Measurements from ENCODE around the gene IMPA2. TPM values are rescaled to one million over a fixed set of nuclear protein-coding genes. Genes with fewer than 3 reads are reported as not detected.

IMPA2 gene
- total RNA-seq, 4 donors from 2014 or later, result 112 to 385 (median 215) TPM

DNA sequence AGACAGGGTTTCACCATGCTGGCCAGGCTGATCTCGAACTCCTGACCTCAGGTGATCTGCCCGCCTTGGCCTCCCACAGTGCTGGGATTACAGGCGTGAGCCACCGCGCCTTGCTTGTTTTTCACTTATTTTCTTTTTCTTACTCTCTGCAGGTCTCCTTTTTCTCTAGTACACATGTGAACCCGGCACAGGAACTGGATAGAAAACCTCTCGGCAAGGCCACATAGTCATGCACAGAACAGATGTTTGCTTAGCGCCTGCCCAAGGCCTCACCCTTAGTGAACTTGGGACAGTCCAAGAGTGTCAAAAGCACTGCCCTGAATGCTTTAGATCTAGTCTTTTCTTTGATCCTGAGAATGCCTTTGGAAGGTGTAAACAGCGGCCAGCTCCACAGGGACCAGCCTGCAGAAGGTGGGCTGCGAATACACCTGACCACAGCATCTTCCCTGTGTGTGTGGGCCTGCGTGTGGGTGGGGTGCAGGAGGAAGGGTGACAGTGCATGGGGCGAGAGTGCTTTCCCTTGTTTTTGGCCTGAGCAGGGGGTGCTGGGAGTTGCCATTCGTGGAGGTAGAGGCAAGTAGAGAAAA, 27.0 kb downstream of the IMPA2 start:
- TF ChIP-seq POLR2A (IDR thresholded peaks at IDR 0.05) (no peak), POLR2AphosphoS5 (IDR thresholded peaks at IDR 0.05) (no peak), CTCF (IDR thresholded peaks at IDR 0.05) (no peak), EP300 (IDR thresholded peaks at IDR 0.05) (no peak)
- Histone ChIP-seq H3K36me3 (peaks cover 0 to 96% of the 10 kb centered on the region in 2 donors), H3K4me1 (peaks cover 0 to 10% (median 0%) of the 10 kb centered on the region in 3 donors), H3K4me3 (no peak overlapping the region), H3K27ac (no peak overlapping the region), H3K9me3 (no peaks in the 10 kb centered on the region), H3K27me3 (no peaks in the 10 kb centered on the region)
- ATAC-seq, result no peak
- WGBS, 2 donors (ENCODE audit: low coverage in 1 of 2), result 94% methylated on average over 13 of the region's 13 CpGs; no CpG with 5 or more reads in 1 of the 2 donors

- ATAC-seq, result no peak
- Histone ChIP-seq H3K9me3 (no peaks in the 10 kb centered on the region), H3K4me3 (no peak overlapping the region), H3K4me1 (peaks cover 0 to 17% (median 2%) of the 10 kb centered on the region in 3 donors), H3K27me3 (no peaks in the 10 kb centered on the region), H3K27ac (no peak overlapping the region), H3K36me3 (peaks cover 0 to 98% of the 10 kb centered on the region in 2 donors)
- TF ChIP-seq POLR2AphosphoS5 (IDR thresholded peaks at IDR 0.05) (no peak), CTCF (IDR thresholded peaks at IDR 0.05) (no peak), EP300 (IDR thresholded peaks at IDR 0.05) (no peak), POLR2A (IDR thresholded peaks at IDR 0.05) (no peak)
- 58 to 74% methylated on average over 4 of the region's 6 CpGs for WGBS, 2 donors (ENCODE audit: low coverage in 1 of 2)
These were observed 27.7 kb downstream of the IMPA2 start for GRCh38 chr18:12008842-12009580.

GRCh38 chr18:12009581-12010140, 28.4 kb downstream of the IMPA2 start:
- H3K27me3 ChIP-seq, result no peaks in the 10 kb centered on the region
- WGBS, 2 donors (ENCODE audit: low coverage in 1 of 2), result 82 to 92% methylated on average over 3 to 12 of the region's 12 CpGs
- H3K36me3 ChIP-seq, result peaks cover 0 to 98% of the 10 kb centered on the region in 2 donors

DNA sequence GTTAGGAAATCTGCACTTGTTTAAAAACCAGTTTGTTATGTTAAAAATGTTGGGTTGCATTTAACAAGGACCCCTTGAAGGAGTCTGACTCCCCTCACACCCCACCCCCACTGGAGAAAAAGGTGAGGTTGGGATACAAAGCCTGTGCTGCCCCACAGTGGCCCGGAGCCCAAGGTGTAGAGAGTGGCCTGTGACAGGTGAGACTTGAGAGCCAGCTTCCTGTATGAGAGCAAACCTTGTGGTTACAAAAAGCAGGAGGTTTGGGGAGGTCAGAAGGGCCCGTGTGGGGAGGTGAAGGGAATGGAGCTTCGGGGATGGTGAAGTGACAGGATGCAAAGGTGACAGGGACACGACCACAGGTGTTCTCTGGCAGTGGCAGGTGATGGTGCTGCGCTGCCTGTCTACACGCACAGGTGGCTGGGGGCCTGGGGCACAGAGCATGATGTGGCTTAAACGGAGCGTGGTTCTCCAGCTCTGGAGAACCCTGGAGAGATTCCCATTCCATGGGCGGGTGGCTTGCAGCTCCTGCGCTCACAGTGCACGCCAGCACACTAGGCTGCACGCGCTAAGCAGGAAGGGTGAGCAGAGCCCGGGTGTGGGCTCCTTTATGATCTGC, 29.0 kb downstream of the IMPA2 start:
- WGBS, 2 donors (ENCODE audit: low coverage in 1 of 2), result 87 to 89% methylated on average over 7 to 8 of the region's 14 CpGs
- no peaks in the 10 kb centered on the region for H3K9me3 ChIP-seq
- peaks cover 0 to 30% (median 14%) of the 10 kb centered on the region in 3 donors for H3K4me1 ChIP-seq
- no peak overlapping the region for H3K4me3 ChIP-seq
- peaks cover 0 to 96% of the 10 kb centered on the region in 2 donors for H3K36me3 ChIP-seq
- no peak overlapping the region for H3K27ac ChIP-seq
- H3K27me3 ChIP-seq, result no peaks in the 10 kb centered on the region
- ATAC-seq, result no peak
- TF ChIP-seq POLR2A (IDR thresholded peaks at IDR 0.05) (no peak), CTCF (IDR thresholded peaks at IDR 0.05) (no peak), POLR2AphosphoS5 (IDR thresholded peaks at IDR 0.05) (no peak), EP300 (IDR thresholded peaks at IDR 0.05) (no peak)

More at GRCh38 chr18:12009581-12010140, 28.4 kb downstream of the IMPA2 start:
- Histone ChIP-seq H3K9me3 (no peaks in the 10 kb centered on the region), H3K27ac (no peak overlapping the region), H3K4me1 (peaks cover 0 to 24% (median 8%) of the 10 kb centered on the region in 3 donors), H3K4me3 (no peak overlapping the region)
- TF ChIP-seq EP300 (IDR thresholded peaks at IDR 0.05) (no peak), POLR2A (IDR thresholded peaks at IDR 0.05) (no peak), POLR2AphosphoS5 (IDR thresholded peaks at IDR 0.05) (no peak), CTCF (IDR thresholded peaks at IDR 0.05) (no peak)
- no peak for ATAC-seq

All from gastroesophageal sphincter (tissue), 4 donors.